PC-3 (cell line): ENCODE results near the gene L3MBTL1.

Source experiments
- CTCF ChIP-seq: fragments of 300-600 bp; sonication (generic); conservative IDR thresholded peaks from 2 replicates; pipeline ENCODE4 v1.5.1; 2017; ENCODE audit warnings: antibody characterized with exemption, low read depth, mild to moderate bottlenecking, low read length
- EZH2 ChIP-seq: fragments of 300-600 bp; sonication (generic); IDR thresholded peaks from one replicate; pipeline ENCODE4 v1.6.1; 2017; ENCODE audit warnings: antibody characterized with exemption, mild to moderate bottlenecking, low read length; ENCODE audit not compliant: unreplicated experiment
- EZH2phosphoT487 ChIP-seq: fragments of 300-600 bp; sonication (generic); IDR thresholded peaks from 2 replicates; pipeline ENCODE4 v1.6.1; 2018; ENCODE audit warnings: mild to moderate bottlenecking, antibody characterized with exemption, low read length, borderline replicate concordance

GRCh38 chr20:43583982-43584432, 76.5 kb downstream of the L3MBTL1 start:
- TF ChIP-seq CTCF = no peak
- no peak for TF ChIP-seq EZH2
- TF ChIP-seq EZH2phosphoT487 = no peak
